ENCODE results near the gene NINL. TPM values are rescaled to one million over a fixed set of nuclear protein-coding genes. Genes with fewer than 3 reads are reported as not detected.

NINL gene
- total RNA-seq, 1 experiment from 2014 or later, result 7.2 TPM

GRCh38 chr20:25571240-25571639, 14.1 kb downstream of the NINL start:
- Histone ChIP-seq H4K20me1 (ENCODE audit: insufficient read depth) (no peaks in the 10 kb centered on the region), H3K27me3 (ENCODE audit: insufficient read depth, low read length) (no peaks in the 10 kb centered on the region), H3K36me3 (ENCODE audit: control insufficient read depth in 1 of 2, insufficient read depth in 2 of 2, low read length in 2 of 2) (no peaks in the 10 kb centered on the region), H3K4me1 (ENCODE audit: control insufficient read depth in 1 of 2, insufficient read depth in 2 of 2, low read length in 2 of 2) (peaks cover 0 to 4% of the 10 kb centered on the region in 2 experiments; a peak in 1 of 4 replicates), H3K79me2 (ENCODE audit: insufficient read depth, low read length) (0 out of 2 replicates have a peak, but pooled peaks cover 4% of the 10 kb centered on the region), H3K4me3 (replicated peaks in 1 of 2; ENCODE audit: low read depth in 1 of 2, low read length in 2 of 2) (no peak overlapping the region), H3K4me2 (ENCODE audit: low read length) (no peak overlapping the region), H3K27ac (ENCODE audit: low read depth, low read length) (no peak overlapping the region), H2AFZ (ENCODE audit: low read depth, low read length, poor library complexity, severe bottlenecking) (no peak overlapping the region), H3K9me3 (ENCODE audit: control insufficient read depth in 1 of 2, insufficient read depth in 1 of 2, low read depth in 1 of 2, low read length in 2 of 2) (no peaks in the 10 kb centered on the region), H3K9ac (ENCODE audit: low read length) (no peak overlapping the region), H3K9me2 (ENCODE audit: insufficient read depth) (no peaks in the 10 kb centered on the region)
- ChIA-PET RAD21 (ENCODE audit: low non-redundant PET in 1 of 2, low total read pairs in 2 of 2, uncharacterized antibody in 2 of 2, unreplicated experiment in 2 of 2) (no interaction called here), POLR2A (no interaction called here), CTCF (no interaction called here)
- intact Hi-C loops (cut with micrococcal nuclease), result loop anchor here (10.0 kb wide), 1 partner anchor 266 kb away; no protein-coding TSS in a partner anchor
- BruUV-seq (replicated peaks), result no TSS peak
- TF ChIP-seq MAX (IDR thresholded peaks at IDR 0.05) (no peak), POLR2A (IDR thresholded peaks at IDR 0.05; ENCODE audit: borderline replicate concordance, extremely low read depth, insufficient read depth, insufficient read length) (no peak), ZNF274 (IDR thresholded peaks at IDR 0.05; ENCODE audit: low read depth, low read length) (no peak), SP1 (IDR thresholded peaks at IDR 0.05; ENCODE audit: low read depth) (no peak), EZH2phosphoT487 (IDR thresholded peaks at IDR 0.05; ENCODE audit: borderline replicate concordance) (no peak), YY1 (IDR thresholded peaks at IDR 0.05; ENCODE audit: extremely low read depth, insufficient replicate concordance, low read depth, low read length) (no peak), RAD21 (IDR thresholded peaks at IDR 0.05; ENCODE audit: low read depth) (no peak), ELF1 (IDR thresholded peaks at IDR 0.05; ENCODE audit: borderline replicate concordance, low read depth) (no peak), CBX3 (IDR thresholded peaks at IDR 0.05; ENCODE audit: low read depth) (no peak), CEBPB (IDR thresholded peaks at IDR 0.05; ENCODE audit: low read depth) (no peak), FOSL1 (IDR thresholded peaks at IDR 0.05; ENCODE audit: low read depth) (no peak), POLR2AphosphoS5 (IDR thresholded peaks at IDR 0.05; ENCODE audit: low read depth, low read length) (no peak), ATF3 (IDR thresholded peaks at IDR 0.05) (no peak), TCF7L2 (IDR thresholded peaks at IDR 0.05; ENCODE audit: borderline replicate concordance, extremely low read depth, insufficient read depth, insufficient read length) (no peak), EGR1 (IDR thresholded peaks at IDR 0.05; ENCODE audit: low read depth) (no peak), REST (IDR thresholded peaks at IDR 0.05; ENCODE audit: low read depth) (no peak), CTCF (IDR thresholded peaks at IDR 0.05 in 2 of 3, conservative IDR thresholded peaks at IDR 0.05 in 1 of 3; ENCODE audit: borderline replicate concordance in 1 of 3, insufficient read depth in 1 of 3, low read depth in 2 of 3, low read length in 2 of 3) (no peak), ZFX (IDR thresholded peaks at IDR 0.05) (no peak)
- no peak for DNase-seq (ENCODE audit: low read depth, low spot score)
- no peak for ATAC-seq
